Measurements from ENCODE around the gene SPI1. TPM values are rescaled to one million over a fixed set of nuclear protein-coding genes. Genes with fewer than 3 reads are reported as not detected.

Gene SPI1
- total RNA-seq, 1 experiment from 2014 or later, result 0.22 TPM

GRCh38 chr11:47314992-47315391 lies 63.4 kb downstream of the SPI1 start:
- DNase-seq (no peak), ATAC-seq (no peak)
- H3K9ac ChIP-seq (ENCODE audit: low read length), result no peak overlapping the region
- no peaks in the 10 kb centered on the region for H3K27me3 ChIP-seq (ENCODE audit: low read length)
- intact Hi-C loops (cut with micrococcal nuclease), result no loop called here
- H2AFZ ChIP-seq (ENCODE audit: low read length), result no peak overlapping the region
- BruUV-seq (replicated peaks), result no TSS peak
- no peak for TF ChIP-seq EZH2phosphoT487 (IDR thresholded peaks at IDR 0.05; ENCODE audit: borderline replicate concordance, low read length)
- no peak for TF ChIP-seq CTCF (conservative IDR thresholded peaks at IDR 0.05; ENCODE audit: low read depth, low read length)
- no peak for TF ChIP-seq EZH2 (IDR thresholded peaks at IDR 0.05; ENCODE audit: low read length, unreplicated experiment)
- no peak overlapping the region for H3K27ac ChIP-seq (ENCODE audit: low read length)
- ChIA-PET CTCF (no interaction called here), POLR2A (ENCODE audit: unreplicated experiment) (interaction anchor here (0.7 kb wide), 1 partner anchor 40 kb away, joined by 4 read pairs; no protein-coding TSS in a partner anchor)
- H3K9me3 ChIP-seq (ENCODE audit: low read length), result no peaks in the 10 kb centered on the region
- H3K4me3 ChIP-seq (ENCODE audit: low read length), result no peak overlapping the region
- no peak overlapping the region for H3K4me2 ChIP-seq (ENCODE audit: low read length)
- no peaks in the 10 kb centered on the region for H4K20me1 ChIP-seq (ENCODE audit: low read length)
- H3K36me3 ChIP-seq (ENCODE audit: low read depth, low read length), result peaks cover 6% of the 10 kb centered on the region; the same call in 1 of the 2 replicates
- H3K9me2 ChIP-seq (replicated peaks; ENCODE audit: low read length), result no peaks in the 10 kb centered on the region
- no peaks in the 10 kb centered on the region for H3K79me2 ChIP-seq (ENCODE audit: low read length)
- H3F3A ChIP-seq (ENCODE audit: low read length, unreplicated experiment), result no peaks in the 10 kb centered on the region
- no peaks in the 10 kb centered on the region for H3K4me1 ChIP-seq (ENCODE audit: insufficient read depth, low read length)

GRCh38 chr11:47308050-47308823 lies 70.1 kb downstream of the SPI1 start:
- H2AFZ ChIP-seq (ENCODE audit: low read length), result no peak overlapping the region
- no peaks in the 10 kb centered on the region for H3K4me1 ChIP-seq (ENCODE audit: insufficient read depth, low read length)
- POLR2A ChIA-PET (ENCODE audit: unreplicated experiment), result no interaction called here
- H3K9me2 ChIP-seq (replicated peaks; ENCODE audit: low read length), result no peaks in the 10 kb centered on the region
- no peaks in the 10 kb centered on the region for H4K20me1 ChIP-seq (ENCODE audit: low read length)
- CTCF ChIA-PET, result no interaction called here
- no peak overlapping the region for H3K4me2 ChIP-seq (ENCODE audit: low read length)
- H3K27me3 ChIP-seq (ENCODE audit: low read length), result no peaks in the 10 kb centered on the region
- H3F3A ChIP-seq (ENCODE audit: low read length, unreplicated experiment), result no peaks in the 10 kb centered on the region
- no peak overlapping the region for H3K9ac ChIP-seq (ENCODE audit: low read length)
- TF ChIP-seq EZH2 (IDR thresholded peaks at IDR 0.05; ENCODE audit: low read length, unreplicated experiment) (no peak), CTCF (conservative IDR thresholded peaks at IDR 0.05; ENCODE audit: low read depth, low read length) (no peak), EZH2phosphoT487 (IDR thresholded peaks at IDR 0.05; ENCODE audit: borderline replicate concordance, low read length) (no peak)
- no peaks in the 10 kb centered on the region for H3K79me2 ChIP-seq (ENCODE audit: low read length)
- no peak for ATAC-seq
- no peak overlapping the region for H3K4me3 ChIP-seq (ENCODE audit: low read length)
- DNase-seq, result no peak
- H3K9me3 ChIP-seq (ENCODE audit: low read length), result no peaks in the 10 kb centered on the region
- BruUV-seq (replicated peaks), result no TSS peak
- no peak overlapping the region for H3K27ac ChIP-seq (ENCODE audit: low read length)
- H3K36me3 ChIP-seq (ENCODE audit: low read depth, low read length), result peaks cover 23% of the 10 kb centered on the region
- intact Hi-C loops (cut with micrococcal nuclease), result no loop called here

- Histone ChIP-seq H3K79me2 (ENCODE audit: low read length) (no peaks in the 10 kb centered on the region), H3K9me3 (ENCODE audit: low read length) (no peaks in the 10 kb centered on the region), H3K9me2 (replicated peaks; ENCODE audit: low read length) (no peaks in the 10 kb centered on the region), H3K4me2 (ENCODE audit: low read length) (no peak overlapping the region), H4K20me1 (ENCODE audit: low read length) (no peaks in the 10 kb centered on the region), H3K27me3 (ENCODE audit: low read length) (no peaks in the 10 kb centered on the region), H3K36me3 (ENCODE audit: low read depth, low read length) (peaks cover 33% of the 10 kb centered on the region), H3F3A (ENCODE audit: low read length, unreplicated experiment) (no peaks in the 10 kb centered on the region), H3K4me3 (ENCODE audit: low read length) (no peak overlapping the region), H3K9ac (ENCODE audit: low read length) (no peak overlapping the region), H3K27ac (ENCODE audit: low read length) (no peak overlapping the region), H3K4me1 (ENCODE audit: insufficient read depth, low read length) (no peaks in the 10 kb centered on the region), H2AFZ (ENCODE audit: low read length) (no peak overlapping the region)
- no TSS peak for BruUV-seq (replicated peaks)
- DNase-seq, result no peak
- no peak for ATAC-seq
- ChIA-PET CTCF (no interaction called here), POLR2A (ENCODE audit: unreplicated experiment) (no interaction called here)
- TF ChIP-seq EZH2phosphoT487 (IDR thresholded peaks at IDR 0.05; ENCODE audit: borderline replicate concordance, low read length), result no peak
- TF ChIP-seq CTCF (conservative IDR thresholded peaks at IDR 0.05; ENCODE audit: low read depth, low read length), result no peak
- no peak for TF ChIP-seq EZH2 (IDR thresholded peaks at IDR 0.05; ENCODE audit: low read length, unreplicated experiment)
- intact Hi-C loops (cut with micrococcal nuclease), result no loop called here
Observed at GRCh38 chr11:47306484-47306844, 71.9 kb downstream of the SPI1 start.

Measured in PC-3 (cell line).